Neural progenitor cell (in vitro differentiated cells): ENCODE data around the gene KCNA10. TPM values are rescaled to one million over a fixed set of nuclear protein-coding genes. Genes with fewer than 3 reads are reported as not detected.

Experiments
- DNase-seq: peaks from one replicate; pipeline ENCODE4 v3.0.0-alpha.2; 2016; ENCODE audit warnings: low spot score
- H2AFZ ChIP-seq: fragments of 200-600 bp; sonication (generic); replicated peaks from 2 replicates; pipeline ENCODE4 v1.6.1; 2016; ENCODE audit warnings: antibody characterized with exemption
- H3F3A ChIP-seq: fragments of 200-600 bp; sonication (generic); 2 replicates; pipeline ENCODE4 v1.6.1; 2016; ENCODE audit warnings: antibody characterized with exemption, low read depth
- H3K27ac ChIP-seq: fragments of 200-600 bp; sonication (generic); 2 replicates; pipeline ENCODE4 v1.5.1; 2016; ENCODE audit warnings: mild to moderate bottlenecking
- H3K27me3 ChIP-seq: fragments of 200-600 bp; sonication (generic); 2 replicates; pipeline ENCODE4 v1.6.1; 2016; ENCODE audit warnings: mild to moderate bottlenecking, moderate library complexity
- H3K36me3 ChIP-seq: fragments of 200-600 bp; sonication (generic); 2 replicates; pipeline ENCODE4 v1.5.1; 2016
- H3K4me1 ChIP-seq: fragments of 200-600 bp; sonication (generic); 2 replicates; pipeline ENCODE4 v1.6.1; 2016; ENCODE audit warnings: mixed run types
- H3K4me2 ChIP-seq: fragments of 200-600 bp; sonication (generic); 2 replicates; pipeline ENCODE4 v1.6.1; 2016
- H3K4me3 ChIP-seq: fragments of 200-600 bp; sonication (generic); 2 replicates; pipeline ENCODE4 v1.5.1; 2016
- H3K79me2 ChIP-seq: fragments of 200-600 bp; sonication (generic); 2 replicates; pipeline ENCODE4 v1.6.1; 2016; ENCODE audit warnings: low read depth
- H3K9ac ChIP-seq: fragments of 200-600 bp; sonication (generic); 2 replicates; pipeline ENCODE4 v1.6.1; 2016
- H3K9me3 ChIP-seq: fragments of 200-600 bp; sonication (generic); 2 replicates; pipeline ENCODE4 v1.5.1; 2016; ENCODE audit warnings: low read depth
- H4K20me1 ChIP-seq: fragments of 200-600 bp; sonication (generic); 2 replicates; pipeline ENCODE4 v1.6.1; 2016; ENCODE audit warnings: low read depth
- H3K27ac Mint-ChIP-seq: 3 replicates; pipeline ENCODE4 v1.8.0; 2021; ENCODE audit warnings: mixed read lengths
- H3K27me3 Mint-ChIP-seq: 2 replicates; pipeline ENCODE4 v1.8.0; 2022; ENCODE audit warnings: low read depth, mild to moderate bottlenecking, inconsistent platforms, moderate library complexity, mixed read lengths; ENCODE audit not compliant: insufficient read depth
- H3K36me3 Mint-ChIP-seq: 3 replicates; pipeline ENCODE4 v1.8.0; 2021; ENCODE audit warnings: mixed read lengths
- H3K4me1 Mint-ChIP-seq: 3 replicates; pipeline ENCODE4 v1.8.0; 2021; ENCODE audit warnings: mixed read lengths
- H3K4me3 Mint-ChIP-seq: 3 replicates; pipeline ENCODE4 v1.8.0; 2021; ENCODE audit warnings: mild to moderate bottlenecking, moderate library complexity, mixed read lengths
- H3K9me3 Mint-ChIP-seq: 3 replicates; pipeline ENCODE4 v1.8.0; 2020; ENCODE audit warnings: mixed read lengths
- CTCF ChIP-seq: fragments of 200-600 bp; sonication (generic); IDR thresholded peaks from 2 replicates; pipeline ENCODE4 v1.5.1; 2017; ENCODE audit warnings: antibody characterized with exemption, mild to moderate bottlenecking
- EZH2 ChIP-seq: fragments of 200-600 bp; sonication (generic); IDR thresholded peaks from 2 replicates; pipeline ENCODE4 v1.6.1; 2017; ENCODE audit warnings: antibody characterized with exemption, mild to moderate bottlenecking, moderate library complexity
- EZH2phosphoT487 ChIP-seq: fragments of 200-600 bp; sonication (generic); IDR thresholded peaks from 2 replicates; pipeline ENCODE4 v1.6.1; 2017; ENCODE audit warnings: antibody characterized with exemption
- total RNA-seq: library from RNA; depleted of rRNA; stranded (reverse); fragments of >200 nt; gene quantifications from 2 replicates; pipeline ENCODE4 v1.2.3, GENCODE V29; 2015; ENCODE audit warnings: low replicate concordance

Gene KCNA10
- total RNA-seq, 1 donor from 2014 or later: not detected

DNA sequence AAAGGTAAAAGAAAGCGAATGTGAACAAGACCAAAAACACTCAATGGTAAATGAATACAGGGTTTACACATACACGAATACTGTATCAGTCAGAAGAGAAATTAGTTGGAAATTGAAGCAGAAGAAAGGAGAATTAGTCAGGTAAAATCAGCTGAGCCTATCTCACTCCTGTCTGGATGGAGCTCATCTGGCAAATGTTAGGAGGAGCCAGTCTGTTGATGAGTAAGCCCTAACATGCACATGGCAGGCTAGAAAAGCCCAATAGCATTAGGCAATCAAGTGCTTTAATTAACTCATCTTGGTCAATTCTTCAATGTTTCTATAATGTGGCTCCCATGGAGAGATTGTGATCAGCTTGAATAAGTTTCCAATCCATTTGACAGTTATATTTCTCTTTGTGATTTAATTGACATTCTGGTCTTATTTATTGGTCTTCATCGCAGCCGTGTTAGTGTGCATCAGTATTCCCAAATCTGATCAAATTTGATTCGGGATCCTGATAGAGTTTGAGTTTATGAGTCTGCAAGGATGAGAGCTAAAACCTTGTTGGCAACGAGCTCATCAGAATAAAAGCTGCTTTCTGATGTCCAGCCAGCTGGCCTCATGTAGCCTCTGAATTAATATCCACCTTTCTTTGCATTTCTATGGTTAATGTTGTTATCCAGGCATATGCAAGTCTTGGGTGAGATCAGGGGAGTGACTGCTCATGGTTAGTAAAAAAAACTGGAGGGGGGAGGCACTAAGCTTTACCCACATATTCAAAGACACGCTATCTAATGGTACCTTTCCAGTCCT lies 22.1 kb upstream of the KCNA10 start:
- Mint-ChIP-seq H3K4me1 (no peaks in the 10 kb centered on the region), H3K9me3 (no peaks in the 10 kb centered on the region), H3K27me3 (no peaks in the 10 kb centered on the region), H3K36me3 (no peaks in the 10 kb centered on the region), H3K27ac (no peak overlapping the region), H3K4me3 (no peak overlapping the region)
- TF ChIP-seq EZH2phosphoT487: no peak
- no peak for TF ChIP-seq EZH2
- TF ChIP-seq CTCF: no peak
- H3K4me2 ChIP-seq: no peak overlapping the region
- no peak for DNase-seq
- H3K79me2 ChIP-seq: no peaks in the 10 kb centered on the region
- H3K9me3 ChIP-seq: no peaks in the 10 kb centered on the region
- peaks cover 10% of the 10 kb centered on the region for H3K27me3 ChIP-seq
- H4K20me1 ChIP-seq: peaks cover 14% of the 10 kb centered on the region
- peaks cover 3% of the 10 kb centered on the region for H3K4me1 ChIP-seq
- H3F3A ChIP-seq: no peaks in the 10 kb centered on the region
- H2AFZ ChIP-seq: no peak overlapping the region
- H3K27ac ChIP-seq: no peak overlapping the region
- no peaks in the 10 kb centered on the region for H3K36me3 ChIP-seq
- no peak overlapping the region for H3K4me3 ChIP-seq
- no peak overlapping the region for H3K9ac ChIP-seq

- Histone ChIP-seq H3K9me3 (no peaks in the 10 kb centered on the region), H3K36me3 (no peaks in the 10 kb centered on the region), H2AFZ (no peak overlapping the region), H3K4me3 (no peak overlapping the region), H3K27me3 (peaks cover 10% of the 10 kb centered on the region), H4K20me1 (peaks cover 14% of the 10 kb centered on the region), H3K27ac (no peak overlapping the region), H3K9ac (no peak overlapping the region), H3K4me1 (peaks cover 3% of the 10 kb centered on the region), H3K79me2 (no peaks in the 10 kb centered on the region), H3F3A (no peaks in the 10 kb centered on the region), H3K4me2 (no peak overlapping the region)
- no peaks in the 10 kb centered on the region for H3K9me3 Mint-ChIP-seq
- no peaks in the 10 kb centered on the region for H3K27me3 Mint-ChIP-seq
- no peaks in the 10 kb centered on the region for H3K36me3 Mint-ChIP-seq
- H3K4me3 Mint-ChIP-seq: no peak overlapping the region
- no peaks in the 10 kb centered on the region for H3K4me1 Mint-ChIP-seq
- H3K27ac Mint-ChIP-seq: no peak overlapping the region
- TF ChIP-seq EZH2phosphoT487 (no peak), EZH2 (no peak), CTCF (no peak)
- DNase-seq: no peak
Measured at GRCh38 chr1:110538921-110539320, 19.9 kb upstream of the KCNA10 start.

DNA sequence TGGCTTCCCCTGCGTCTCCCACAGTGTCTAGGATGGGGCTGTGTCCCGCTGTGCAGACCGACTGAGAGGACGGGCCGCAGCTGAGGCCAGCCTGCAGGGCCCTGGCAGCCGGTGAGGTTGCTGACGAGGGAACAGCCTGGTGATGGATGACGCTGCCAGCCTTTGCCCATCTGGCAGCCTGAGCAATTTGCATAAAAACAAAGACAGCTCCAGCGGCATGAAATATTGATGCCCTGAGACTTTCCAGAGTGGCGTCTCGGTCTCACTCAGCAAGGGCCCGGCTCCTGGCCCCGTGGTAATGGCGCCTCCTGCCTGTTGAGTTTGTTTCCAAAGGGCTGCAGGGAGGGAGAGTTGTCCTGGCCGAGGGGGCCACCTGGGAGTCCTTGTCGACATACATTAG lies 19.1 kb upstream of the KCNA10 start:
- Mint-ChIP-seq H3K36me3 (no peaks in the 10 kb centered on the region), H3K4me1 (no peaks in the 10 kb centered on the region), H3K4me3 (no peak overlapping the region), H3K27ac (no peak overlapping the region), H3K9me3 (no peaks in the 10 kb centered on the region), H3K27me3 (no peaks in the 10 kb centered on the region)
- H3K27ac ChIP-seq: no peak overlapping the region
- H3K9me3 ChIP-seq: no peaks in the 10 kb centered on the region
- H3K79me2 ChIP-seq: no peaks in the 10 kb centered on the region
- peaks cover 12% of the 10 kb centered on the region for H4K20me1 ChIP-seq
- no peak overlapping the region for H3K9ac ChIP-seq
- H3K27me3 ChIP-seq: peaks cover 12% of the 10 kb centered on the region
- no peak for DNase-seq
- H3F3A ChIP-seq: no peaks in the 10 kb centered on the region
- TF ChIP-seq EZH2: no peak
- no peak for TF ChIP-seq CTCF
- TF ChIP-seq EZH2phosphoT487: no peak
- no peak overlapping the region for H3K4me2 ChIP-seq
- no peaks in the 10 kb centered on the region for H3K36me3 ChIP-seq
- no peak overlapping the region for H3K4me3 ChIP-seq
- H2AFZ ChIP-seq: no peak overlapping the region
- peaks cover 3% of the 10 kb centered on the region for H3K4me1 ChIP-seq
